ENCODE data around the gene WASF2. TPM values are rescaled to one million over a fixed set of nuclear protein-coding genes. Genes with fewer than 3 reads are reported as not detected.
"Not testable (repeated sequence)": the region's sequence is repeated elsewhere in the genome, so short reads cannot be mapped to it uniquely, and the experiment has no call there.

WASF2 gene
- total and polyA plus RNA-seq, 4 experiments from 2014 or later = 31.6 to 164 (median 122) TPM

GRCh38 chr1:27433706-27434105 lies 56.3 kb downstream of the WASF2 start:
- Mint-ChIP-seq H3K27me3 (no peaks in the 10 kb centered on the region), H3K9me3 (no peaks in the 10 kb centered on the region), H3K36me3 (peaks cover 0 to 8% of the 10 kb centered on the region in 2 donors), H3K4me1 (peaks cover 61 to 90% (median 77%) of the 10 kb centered on the region in 4 donors), H3K27ac (peak overlapping the region; percentile 19 to 86 (median 77)), H3K4me3 (peak overlapping the region in 4 of 8 donors; percentile 9 to 55 (median 34))
- intact Hi-C loops (cut with micrococcal nuclease) = loop anchor here (5.0 kb wide), 1 partner anchor 89 kb away; no protein-coding TSS in a partner anchor
- H3K27ac ChIP-seq (ENCODE audit: low read depth, low read length) = no peak overlapping the region
- H3K4me3 ChIP-seq (ENCODE audit: low read length in 2 of 2) = no peak overlapping the region
- POLR2A ChIA-PET (ENCODE audit: partially characterized antibody) = interaction anchor here (1.0 to 1.6 kb wide), 4 partner anchors 12 to 123 kb away, joined by 3 to 7 read pairs (median 4); partner anchors contain the start of gene WASF2
- peaks cover 99% of the 10 kb centered on the region for H3K4me1 ChIP-seq (ENCODE audit: insufficient read depth, low read length)
- no peak for DNase-seq
- H3K9me3 ChIP-seq (ENCODE audit: control insufficient read depth in 1 of 2, low read length in 2 of 2) = no peaks in the 10 kb centered on the region
- CTCF ChIA-PET (ENCODE audit: partially characterized antibody) = interaction anchor here (1.0 to 2.6 kb wide), 2 partner anchors 10 to 136 kb away, joined by 3 to 5 read pairs; no protein-coding TSS in a partner anchor
- no peaks in the 10 kb centered on the region for H3K36me3 ChIP-seq (ENCODE audit: insufficient read depth, low read length)
- H3K27me3 ChIP-seq (ENCODE audit: insufficient read depth, low read length) = no peaks in the 10 kb centered on the region

DNA sequence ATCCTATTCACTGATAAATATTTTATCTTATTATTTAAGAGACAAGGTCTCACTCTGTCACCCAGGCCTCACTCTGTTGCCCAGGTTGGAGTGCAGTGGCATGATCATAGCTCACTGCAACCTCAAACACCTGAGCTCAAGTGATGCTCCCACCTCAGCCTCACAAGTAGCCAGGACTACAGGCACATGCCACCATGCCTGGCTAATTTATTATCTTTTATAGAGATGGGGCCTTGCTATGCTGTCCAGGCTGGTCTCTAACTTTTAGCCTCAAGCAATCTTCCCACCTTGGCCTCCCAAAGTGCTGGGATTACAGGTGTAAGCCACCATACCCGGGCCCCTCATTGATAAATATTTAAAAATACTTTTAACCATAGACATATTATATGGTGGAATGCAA lies 57.2 kb downstream of the WASF2 start:
- POLR2A ChIA-PET (ENCODE audit: partially characterized antibody) = interaction anchor here (1.1 kb wide), 1 partner anchor 18 kb away, joined by 3 read pairs; no protein-coding TSS in a partner anchor
- H3K36me3 Mint-ChIP-seq; H3K4me3 Mint-ChIP-seq; CTCF ChIA-PET (ENCODE audit: partially characterized antibody); H3K27me3 Mint-ChIP-seq; H3K9me3 Mint-ChIP-seq; DNase-seq; H3K36me3 ChIP-seq (ENCODE audit: insufficient read depth, low read length); H3K27ac ChIP-seq (ENCODE audit: low read depth, low read length); H3K9me3 ChIP-seq (ENCODE audit: control insufficient read depth in 1 of 2, low read length in 2 of 2); H3K4me3 ChIP-seq (ENCODE audit: low read length in 2 of 2); H3K27me3 ChIP-seq (ENCODE audit: insufficient read depth, low read length): not testable (repeated sequence)
- Mint-ChIP-seq H3K27ac (peak overlapping the region in 2 of 7 donors; percentile 74 to 77), H3K4me1 (peaks cover 58 to 90% (median 76%) of the 10 kb centered on the region in 4 donors)
- H3K4me1 ChIP-seq (ENCODE audit: insufficient read depth, low read length) = peaks cover 99% of the 10 kb centered on the region
- intact Hi-C loops (cut with micrococcal nuclease) = loop anchor here (5.0 kb wide), 1 partner anchor 90 kb away; no protein-coding TSS in a partner anchor

GRCh38 chr1:27431601-27431940 lies 58.4 kb downstream of the WASF2 start:
- CTCF ChIA-PET (ENCODE audit: partially characterized antibody) = interaction anchor here (1.0 to 2.1 kb wide), 8 partner anchors 12 to 172 kb away, joined by 3 to 9 read pairs (median 4); partner anchors contain the start of gene AHDC1
- Mint-ChIP-seq H3K4me1 (peaks cover 58 to 88% (median 74%) of the 10 kb centered on the region in 4 donors), H3K4me3 (peak overlapping the region in 6 of 8 donors; percentile 56 to 88 (median 80)), H3K9me3 (no peaks in the 10 kb centered on the region), H3K27me3 (no peaks in the 10 kb centered on the region), H3K27ac (peak overlapping the region; percentile 64 to 94 (median 87)), H3K36me3 (peaks cover 18 to 19% of the 10 kb centered on the region in 2 donors)
- H3K9me3 ChIP-seq (ENCODE audit: control insufficient read depth in 1 of 2, low read length in 2 of 2) = no peaks in the 10 kb centered on the region
- intact Hi-C loops (cut with micrococcal nuclease) = loop anchor here (1.0 to 5.0 kb wide), 2 partner anchors 59 to 91 kb away; partner anchors contain the start of gene WASF2
- DNase-seq = no peak
- H3K4me1 ChIP-seq (ENCODE audit: insufficient read depth, low read length) = peaks cover 99% of the 10 kb centered on the region
- H3K27ac ChIP-seq (ENCODE audit: low read depth, low read length) = peak overlapping the region; percentile 24
- no peaks in the 10 kb centered on the region for H3K27me3 ChIP-seq (ENCODE audit: insufficient read depth, low read length)
- POLR2A ChIA-PET (ENCODE audit: partially characterized antibody) = interaction anchor here (1.7 kb wide), 1 partner anchor 58 kb away, joined by 14 read pairs; the partner anchor contains the start of gene WASF2
- H3K4me3 ChIP-seq (ENCODE audit: low read length in 2 of 2) = peak overlapping the region in 1 of 2 donors; percentile 5
- peaks cover 8% of the 10 kb centered on the region for H3K36me3 ChIP-seq (ENCODE audit: insufficient read depth, low read length)

- POLR2A ChIA-PET (ENCODE audit: partially characterized antibody) = interaction anchor here (0.6 to 1.7 kb wide), 8 partner anchors 8 to 232 kb away, joined by 3 to 14 read pairs (median 3); partner anchors contain the start of gene WASF2
- peaks cover 98% of the 10 kb centered on the region for H3K4me1 ChIP-seq (ENCODE audit: insufficient read depth, low read length)
- CTCF ChIA-PET (ENCODE audit: partially characterized antibody) = interaction anchor here (0.7 to 2.1 kb wide), 18 partner anchors 9 to 232 kb away, joined by 3 to 9 read pairs (median 4); partner anchors contain the start of gene AHDC1
- H3K27ac Mint-ChIP-seq = peak overlapping the region; percentile 64 to 94 (median 87)
- H3K27me3 ChIP-seq (ENCODE audit: insufficient read depth, low read length) = no peaks in the 10 kb centered on the region
- peaks cover 8% of the 10 kb centered on the region for H3K36me3 ChIP-seq (ENCODE audit: insufficient read depth, low read length)
- H3K4me3 ChIP-seq (ENCODE audit: low read length in 2 of 2) = peak overlapping the region in 1 of 2 donors; percentile 5
- peak in 4 of 5 donors; percentile 46 to 61 (median 56) for DNase-seq
- H3K27me3 Mint-ChIP-seq = no peaks in the 10 kb centered on the region
- peaks cover 56 to 86% (median 73%) of the 10 kb centered on the region in 4 donors for H3K4me1 Mint-ChIP-seq
- H3K36me3 Mint-ChIP-seq = peaks cover 20 to 21% of the 10 kb centered on the region in 2 donors
- no peaks in the 10 kb centered on the region for H3K9me3 ChIP-seq (ENCODE audit: control insufficient read depth in 1 of 2, low read length in 2 of 2)
- H3K27ac ChIP-seq (ENCODE audit: low read depth, low read length) = peak overlapping the region; percentile 24
- H3K9me3 Mint-ChIP-seq = no peaks in the 10 kb centered on the region
- peak overlapping the region; percentile 53 to 88 (median 77) for H3K4me3 Mint-ChIP-seq
- intact Hi-C loops (cut with micrococcal nuclease) = loop anchor here (1.0 to 5.0 kb wide), 2 partner anchors 59 to 91 kb away; partner anchors contain the start of gene WASF2
These were observed 58.9 kb downstream of the WASF2 start for GRCh38 chr1:27430903-27431600.

DNA sequence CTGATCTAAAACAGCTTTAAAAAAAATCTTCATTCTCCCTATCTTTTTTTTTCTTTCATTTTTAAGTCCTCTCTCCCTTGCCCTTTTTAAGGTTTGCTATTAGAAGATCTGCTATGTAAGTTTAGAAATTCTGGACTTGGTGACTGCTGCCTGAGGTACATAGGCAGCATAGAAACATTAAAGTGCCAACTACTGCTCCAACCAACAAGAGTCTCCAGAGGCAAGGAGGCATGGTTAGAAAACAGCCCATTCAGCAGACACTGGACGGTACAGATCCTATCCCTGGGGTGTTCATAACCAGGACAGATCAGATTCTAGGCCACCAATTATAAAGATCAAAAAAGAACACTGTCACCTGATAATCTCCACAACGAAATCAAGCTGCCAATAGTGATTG lies 60.9 kb downstream of the WASF2 start:
- peak overlapping the region; percentile 16 for H3K27ac ChIP-seq (ENCODE audit: low read depth, low read length)
- peak overlapping the region; percentile 79 to 94 (median 89) for H3K27ac Mint-ChIP-seq
- peaks cover 24 to 31% of the 10 kb centered on the region in 2 donors for H3K36me3 Mint-ChIP-seq
- ChIA-PET POLR2A (ENCODE audit: partially characterized antibody) (interaction anchor here (0.6 to 1.2 kb wide), 5 partner anchors 9 to 62 kb away, joined by 3 to 5 read pairs (median 3); partner anchors contain the start of gene WASF2), CTCF (ENCODE audit: partially characterized antibody) (interaction anchor here (0.6 to 3.4 kb wide), 4 partner anchors 10 to 97 kb away, joined by 3 to 10 read pairs (median 6); no protein-coding TSS in a partner anchor)
- intact Hi-C loops (cut with micrococcal nuclease) = no loop called here
- no peaks in the 10 kb centered on the region for H3K9me3 ChIP-seq (ENCODE audit: control insufficient read depth in 1 of 2, low read length in 2 of 2)
- DNase-seq = no peak
- no peak overlapping the region for H3K4me3 ChIP-seq (ENCODE audit: low read length in 2 of 2)
- peaks cover 86% of the 10 kb centered on the region for H3K4me1 ChIP-seq (ENCODE audit: insufficient read depth, low read length)
- peaks cover 56 to 80% (median 68%) of the 10 kb centered on the region in 4 donors for H3K4me1 Mint-ChIP-seq
- peaks cover 8% of the 10 kb centered on the region for H3K36me3 ChIP-seq (ENCODE audit: insufficient read depth, low read length)
- H3K4me3 Mint-ChIP-seq = peak overlapping the region; percentile 72 to 92 (median 79)
- H3K27me3 ChIP-seq (ENCODE audit: insufficient read depth, low read length) = no peaks in the 10 kb centered on the region
- no peaks in the 10 kb centered on the region for H3K9me3 Mint-ChIP-seq
- H3K27me3 Mint-ChIP-seq = no peaks in the 10 kb centered on the region

GRCh38 chr1:27428316-27429028 lies 61.5 kb downstream of the WASF2 start:
- POLR2A ChIA-PET (ENCODE audit: partially characterized antibody) = interaction anchor here (0.6 to 1.2 kb wide), 4 partner anchors 9 to 62 kb away, joined by 3 to 5 read pairs (median 4); partner anchors contain the start of gene WASF2
- Mint-ChIP-seq H3K4me1 (peaks cover 54 to 78% (median 67%) of the 10 kb centered on the region in 4 donors), H3K27ac (peak overlapping the region; percentile 79 to 94 (median 89)), H3K9me3 (no peaks in the 10 kb centered on the region), H3K4me3 (peak overlapping the region; percentile 72 to 92 (median 79)), H3K27me3 (no peaks in the 10 kb centered on the region), H3K36me3 (peaks cover 24 to 34% of the 10 kb centered on the region in 2 donors)
- Histone ChIP-seq H3K4me3 (ENCODE audit: low read length in 2 of 2) (peak overlapping the region in 1 of 2 donors; percentile 2), H3K36me3 (ENCODE audit: insufficient read depth, low read length) (peaks cover 8% of the 10 kb centered on the region), H3K27me3 (ENCODE audit: insufficient read depth, low read length) (no peaks in the 10 kb centered on the region), H3K4me1 (ENCODE audit: insufficient read depth, low read length) (peaks cover 86% of the 10 kb centered on the region), H3K9me3 (ENCODE audit: control insufficient read depth in 1 of 2, low read length in 2 of 2) (no peaks in the 10 kb centered on the region), H3K27ac (ENCODE audit: low read depth, low read length) (peak overlapping the region; percentile 16)
- intact Hi-C loops (cut with micrococcal nuclease) = no loop called here
- CTCF ChIA-PET (ENCODE audit: partially characterized antibody) = interaction anchor here (0.6 to 3.4 kb wide), 6 partner anchors 10 to 177 kb away, joined by 3 to 10 read pairs (median 3); no protein-coding TSS in a partner anchor
- DNase-seq = no peak
